Transverse colon (tissue), 4 donors: ENCODE data around the gene STRBP. TPM values are rescaled to one million over a fixed set of nuclear protein-coding genes. Genes with fewer than 3 reads are reported as not detected.

ENCODE experiments used
- DNase-seq: peaks from one replicate; pipeline ENCODE4 v3.0.0-alpha.2; 2019
- H3K27ac ChIP-seq, 4 donors: fragments of 200-600 bp; sonication (generic); 2 replicates each; pipeline ENCODE4 v1.5.1; 2016 to 2018; ENCODE audit warnings: inconsistent platforms in 4 of 4
- H3K27me3 ChIP-seq: fragments of 200-600 bp; sonication (generic); 2 replicates; pipeline ENCODE4 v1.5.1; 2017; ENCODE audit warnings: inconsistent platforms
- H3K36me3 ChIP-seq, 4 donors: fragments of 200-600 bp; sonication (generic); 2 replicates each; pipeline ENCODE4 v1.5.1; 2017 to 2019; ENCODE audit warnings: inconsistent platforms in 4 of 4
- H3K4me1 ChIP-seq, 4 donors: fragments of 200-600 bp; sonication (generic); 2 replicates each; pipeline ENCODE4 v1.5.1; 2017 to 2020; ENCODE audit warnings: inconsistent platforms in 4 of 4
- H3K4me3 ChIP-seq, 4 donors: fragments of 200-600 bp; sonication (generic); 1 replicate in 1 of 4; 2 replicates in 3 of 4; pipeline versions ENCODE4 v1.5.1 to v1.6.1; 2017 to 2019; ENCODE audit warnings: inconsistent platforms in 4 of 4
- H3K9me3 ChIP-seq, 2 donors: fragments of 200-600 bp; sonication (generic); 2 replicates each; pipeline ENCODE4 v1.5.1; 2017 to 2019; ENCODE audit warnings: inconsistent platforms in 2 of 2
- EP300 ChIP-seq: sonication (generic); formaldehyde crosslinking; IDR thresholded peaks from one replicate; pipeline ENCODE4 v1.6.1; 2017; ENCODE audit warnings: antibody characterized with exemption, low read depth
- POLR2A ChIP-seq: fragments of 450-650 bp; IDR thresholded peaks from one replicate; pipeline ENCODE4 v1.6.1; 2016; ENCODE audit warnings: antibody characterized with exemption, mild to moderate bottlenecking, moderate library complexity
- POLR2AphosphoS5 ChIP-seq, 3 donors: sonication (generic); formaldehyde crosslinking; IDR thresholded peaks; one replicate each; pipeline ENCODE4 v1.6.1; 2016; ENCODE audit warnings: antibody characterized with exemption in 3 of 3
- WGBS, 2 donors: methylation state at CpG; one replicate each; pipeline ENCODE4 v1.1.5; 2018; ENCODE audit warnings: low coverage in 1 of 2; 5-methylcytosine and 5-hydroxymethylcytosine counted together
- in situ Hi-C, 4 donors: fragments of 200-750 bp; cut with MboI; loops; one replicate each; pipeline versions ENCODE4 v1.15.0 to v1.15.1; 2017; ENCODE audit warnings: low sequenced_read_pairs in 3 of 4, low pct_ligation_motif_present in 1 of 4, low pct_unique_long_range_greater_than_20kb in 1 of 4
- intact Hi-C: fragments of 100-400 bp; cut with DNase I; formaldehyde crosslinking; loops from one replicate; pipeline ENCODE4 v1.15.1; 2023; ENCODE audit warnings: low total_unique reads
- total RNA-seq, 4 donors: library from RNA; depleted of rRNA; stranded (reverse); fragments of >200 nt; gene quantifications; one replicate each; pipeline ENCODE4 v1.1.0, GENCODE V29; 2016
- TF ChIP-seq, protein P1 (sequence below), 5 experiments: fragments of 200-600 bp in 3 of 5; fragments of 450-650 bp in 2 of 5; sonication (generic) in 3 of 5; IDR thresholded peaks; 1 replicate in 2 of 5; 2 replicates in 3 of 5; pipeline ENCODE4 v1.5.1; 2016 to 2017; ENCODE audit warnings: antibody characterized with exemption in 5 of 5, inconsistent platforms in 3 of 5, mild to moderate bottlenecking in 2 of 5, moderate library complexity in 1 of 5

The STRBP gene
- total RNA-seq, 4 donors from 2014 or later, result 19.1 to 50.3 (median 43.2) TPM

DNA sequence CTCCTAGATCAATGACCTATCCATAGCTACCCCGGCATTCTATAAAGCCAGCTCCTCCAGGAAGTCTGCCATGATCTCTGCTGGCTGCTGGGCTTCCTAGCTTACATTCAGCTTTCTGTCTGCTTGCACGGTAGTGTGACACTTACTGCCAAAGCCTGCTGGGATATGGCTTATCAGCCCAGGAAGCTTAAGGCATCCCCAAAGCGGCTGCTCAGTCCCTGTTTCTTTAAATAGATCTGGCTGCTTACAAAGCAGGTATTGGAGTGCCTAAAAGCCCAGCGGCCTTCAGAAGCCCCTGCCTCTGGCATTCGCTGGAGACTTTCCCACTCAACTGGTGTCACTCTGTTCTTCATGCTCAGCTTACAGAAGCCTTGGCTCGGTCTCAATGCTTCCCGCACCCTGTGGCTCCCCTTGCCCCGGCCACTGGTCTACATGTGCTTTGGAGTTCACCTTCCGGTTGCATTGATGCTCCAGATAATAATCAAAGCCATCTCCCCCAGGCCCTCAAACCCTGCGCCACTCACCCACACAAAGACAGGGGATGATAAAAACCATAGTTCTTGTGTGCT lies 31.3 kb upstream of the STRBP start:
- WGBS, 2 donors, result 86 to 100% methylated on average over 1 to 10 of the region's 10 CpGs

DNA sequence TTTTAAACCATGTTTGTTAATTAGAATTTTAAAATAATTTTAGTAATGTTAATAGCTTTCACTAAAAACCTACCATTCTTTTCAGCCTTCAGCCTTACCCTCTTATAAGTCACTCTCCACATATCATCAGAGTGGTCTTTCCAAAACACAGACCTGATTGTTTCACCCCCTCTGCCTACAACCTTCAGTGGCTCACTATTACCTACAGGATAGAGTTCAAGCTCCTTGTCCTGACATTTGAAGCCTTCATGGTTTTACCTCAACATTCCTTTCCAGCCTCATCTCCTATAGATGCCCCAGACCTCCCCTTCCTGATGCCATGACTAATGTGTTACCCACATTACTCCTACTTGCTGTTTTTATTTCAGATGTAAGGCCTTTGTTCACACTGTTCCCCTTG lies 27.8 kb upstream of the STRBP start:
- intact Hi-C loops (no loop called here), in situ Hi-C loops (no loop called here)
- Histone ChIP-seq H3K4me3 (no peak overlapping the region), H3K4me1 (no peaks in the 10 kb centered on the region), H3K9me3 (no peaks in the 10 kb centered on the region), H3K36me3 (no peaks in the 10 kb centered on the region), H3K27me3 (no peaks in the 10 kb centered on the region), H3K27ac (no peak overlapping the region)
- DNase-seq, result no peak
- TF ChIP-seq EP300, result no peak
- TF ChIP-seq, protein P1, sequence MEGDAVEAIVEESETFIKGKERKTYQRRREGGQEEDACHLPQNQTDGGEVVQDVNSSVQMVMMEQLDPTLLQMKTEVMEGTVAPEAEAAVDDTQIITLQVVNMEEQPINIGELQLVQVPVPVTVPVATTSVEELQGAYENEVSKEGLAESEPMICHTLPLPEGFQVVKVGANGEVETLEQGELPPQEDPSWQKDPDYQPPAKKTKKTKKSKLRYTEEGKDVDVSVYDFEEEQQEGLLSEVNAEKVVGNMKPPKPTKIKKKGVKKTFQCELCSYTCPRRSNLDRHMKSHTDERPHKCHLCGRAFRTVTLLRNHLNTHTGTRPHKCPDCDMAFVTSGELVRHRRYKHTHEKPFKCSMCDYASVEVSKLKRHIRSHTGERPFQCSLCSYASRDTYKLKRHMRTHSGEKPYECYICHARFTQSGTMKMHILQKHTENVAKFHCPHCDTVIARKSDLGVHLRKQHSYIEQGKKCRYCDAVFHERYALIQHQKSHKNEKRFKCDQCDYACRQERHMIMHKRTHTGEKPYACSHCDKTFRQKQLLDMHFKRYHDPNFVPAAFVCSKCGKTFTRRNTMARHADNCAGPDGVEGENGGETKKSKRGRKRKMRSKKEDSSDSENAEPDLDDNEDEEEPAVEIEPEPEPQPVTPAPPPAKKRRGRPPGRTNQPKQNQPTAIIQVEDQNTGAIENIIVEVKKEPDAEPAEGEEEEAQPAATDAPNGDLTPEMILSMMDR (IDR thresholded peaks at IDR 0.05), result no peak
- TF ChIP-seq POLR2A, result no peak
- TF ChIP-seq POLR2AphosphoS5 (IDR thresholded peaks at IDR 0.05), result no peak

More for the DNA sequence above, 31.3 kb upstream of the STRBP start:
- Histone ChIP-seq H3K27me3 (no peaks in the 10 kb centered on the region), H3K36me3 (no peaks in the 10 kb centered on the region), H3K4me1 (peaks cover 0 to 1% (median 0%) of the 10 kb centered on the region in 4 donors), H3K4me3 (no peak overlapping the region), H3K27ac (no peak overlapping the region), H3K9me3 (no peaks in the 10 kb centered on the region)
- intact Hi-C loops, result no loop called here
- DNase-seq, result no peak
- in situ Hi-C loops, result no loop called here
- TF ChIP-seq, protein P1 (IDR thresholded peaks at IDR 0.05), result no peak
- TF ChIP-seq POLR2AphosphoS5 (IDR thresholded peaks at IDR 0.05) (no peak), EP300 (no peak), POLR2A (no peak)

DNA sequence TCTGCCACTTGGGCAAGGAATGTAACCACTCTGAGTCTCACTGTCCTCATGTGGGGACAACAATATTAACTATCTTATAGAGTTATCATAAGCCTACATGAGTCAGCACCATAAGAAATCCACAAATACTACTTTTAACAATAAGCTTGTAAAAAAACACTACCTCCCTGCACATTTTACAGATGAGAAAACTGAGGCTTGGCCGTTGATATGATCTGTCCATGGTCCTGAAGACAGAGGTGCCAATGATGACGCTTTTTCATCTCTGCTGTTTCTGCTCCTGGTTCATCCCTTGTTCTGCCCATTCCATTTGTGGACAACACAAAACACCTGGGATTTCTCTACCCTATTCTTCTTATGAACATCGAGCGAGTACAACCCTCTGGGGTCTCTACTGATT lies 23.4 kb upstream of the STRBP start:
- Histone ChIP-seq H3K36me3 (no peaks in the 10 kb centered on the region), H3K27me3 (no peaks in the 10 kb centered on the region), H3K4me1 (no peaks in the 10 kb centered on the region), H3K9me3 (no peaks in the 10 kb centered on the region), H3K4me3 (no peak overlapping the region), H3K27ac (no peak overlapping the region)
- WGBS, 2 donors, result 82 to 85% methylated on average over 4 of the region's 4 CpGs
- in situ Hi-C loops, result no loop called here
- no peak for DNase-seq
- no peak for TF ChIP-seq POLR2AphosphoS5 (IDR thresholded peaks at IDR 0.05)
- TF ChIP-seq POLR2A, result no peak
- TF ChIP-seq, protein P1 (IDR thresholded peaks at IDR 0.05), result no peak
- TF ChIP-seq EP300, result no peak
- intact Hi-C loops, result no loop called here

DNA sequence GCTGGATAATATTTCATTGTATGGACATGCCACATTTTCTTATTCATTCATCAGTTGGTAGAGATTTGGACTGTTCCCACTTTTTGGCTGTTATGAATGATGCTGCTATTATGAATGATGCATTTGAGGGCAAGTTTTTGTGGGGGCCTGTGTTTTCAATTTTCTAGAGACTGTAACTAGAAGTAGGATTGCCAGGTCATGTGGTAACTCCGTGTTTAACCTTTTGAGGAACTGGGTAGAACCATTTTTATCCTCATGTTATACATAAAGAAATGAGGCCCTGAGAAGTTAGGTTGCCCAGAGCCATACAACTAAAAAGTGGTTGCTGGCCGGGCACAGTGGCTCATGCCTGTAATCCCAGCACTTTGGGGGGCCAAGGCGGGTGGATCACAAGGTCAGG lies 22.4 kb upstream of the STRBP start:
- DNase-seq, result no peak
- no peaks in the 10 kb centered on the region for H3K4me1 ChIP-seq
- in situ Hi-C loops, result no loop called here
- TF ChIP-seq EP300, result no peak
- TF ChIP-seq POLR2A, result no peak
- no peak for TF ChIP-seq POLR2AphosphoS5 (IDR thresholded peaks at IDR 0.05)
- TF ChIP-seq, protein P1 (IDR thresholded peaks at IDR 0.05), result no peak
- H3K36me3 ChIP-seq, result no peaks in the 10 kb centered on the region
- intact Hi-C loops, result no loop called here
- no peaks in the 10 kb centered on the region for H3K9me3 ChIP-seq
- H3K27me3 ChIP-seq, result no peaks in the 10 kb centered on the region
- WGBS, 2 donors, result 75% methylated on average over 3 of the region's 3 CpGs; no CpG with 5 or more reads in 1 of the 2 donors
- H3K4me3 ChIP-seq, result no peak overlapping the region
- no peak overlapping the region for H3K27ac ChIP-seq
